OCI-LY1 (cell line): ENCODE measurements around the gene UBE4B.

ENCODE experiments used
- H2AFZ ChIP-seq: fragments of 200-600 bp; sonication (generic), shearing (Covaris generic); 2 replicates; pipeline ENCODE4 v1.6.0; 2014; ENCODE audit warnings: antibody characterized with exemption, mild to moderate bottlenecking, low read length
- H3F3A ChIP-seq: fragments of 200-600 bp; sonication (generic), shearing (Covaris generic); 2 replicates; pipeline ENCODE4 v1.6.0; 2014; ENCODE audit warnings: mild to moderate bottlenecking, antibody characterized with exemption, low read length, moderate library complexity; ENCODE audit not compliant: insufficient read depth
- H3K27ac ChIP-seq: fragments of 200-600 bp; sonication (generic); 2 replicates; pipeline ENCODE4 v1.5.1; 2014; ENCODE audit warnings: low read length, mixed run types, mild to moderate bottlenecking, low read depth; ENCODE audit not compliant: poor library complexity, severe bottlenecking
- H3K27me3 ChIP-seq: fragments of 200-600 bp; sonication (generic); 2 replicates; pipeline ENCODE4 v1.6.0; 2014; ENCODE audit warnings: antibody characterized with exemption, mild to moderate bottlenecking, low read length, moderate library complexity; ENCODE audit not compliant: insufficient read depth
- H3K36me3 ChIP-seq: fragments of 200-600 bp; sonication (generic); 2 replicates; pipeline ENCODE4 v1.6.1; 2014; ENCODE audit warnings: mild to moderate bottlenecking, antibody characterized with exemption, low read length, moderate library complexity, mixed read lengths; ENCODE audit not compliant: insufficient read depth
- H3K4me1 ChIP-seq: fragments of 200-600 bp; sonication (generic); 2 replicates; pipeline ENCODE4 v1.5.1; 2014; ENCODE audit warnings: mild to moderate bottlenecking, low read length, moderate library complexity; ENCODE audit not compliant: insufficient read depth, severe bottlenecking
- H3K4me2 ChIP-seq: fragments of 200-600 bp; sonication (generic), shearing (Covaris generic); 2 replicates; pipeline ENCODE4 v1.6.1; 2014; ENCODE audit warnings: low read length
- H3K4me3 ChIP-seq: fragments of 200-600 bp; sonication (generic); 2 replicates; pipeline ENCODE4 v1.5.1; 2014; ENCODE audit warnings: low read length, low read depth, mild to moderate bottlenecking, mixed read lengths; ENCODE audit not compliant: poor library complexity, severe bottlenecking
- H3K79me2 ChIP-seq: fragments of 200-600 bp; shearing (Covaris generic); 2 replicates; pipeline ENCODE4 v1.6.1; 2016; ENCODE audit warnings: mixed run types, low read length, mixed read lengths; ENCODE audit not compliant: insufficient read depth
- H3K9ac ChIP-seq: fragments of 200-600 bp; sonication (generic), shearing (Covaris generic); 2 replicates; pipeline ENCODE4 v1.6.1; 2014; ENCODE audit warnings: mild to moderate bottlenecking, low read length, mixed read lengths
- H3K9me2 ChIP-seq: fragments of 200-600 bp; sonication (generic), shearing (Covaris generic); 2 replicates; pipeline ENCODE4 v1.6.1; 2014; ENCODE audit warnings: low read depth, mild to moderate bottlenecking, low read length, mixed read lengths
- H3K9me3 ChIP-seq: fragments of 200-600 bp; shearing (Covaris generic); 2 replicates; pipeline ENCODE4 v1.6.1; 2014; ENCODE audit warnings: low read length, mixed read lengths
- H4K20me1 ChIP-seq: fragments of 200-600 bp; sonication (generic), shearing (Covaris generic); 2 replicates; pipeline ENCODE4 v1.6.0; 2016; ENCODE audit warnings: mild to moderate bottlenecking, low read length; ENCODE audit not compliant: insufficient read depth
- CTCF ChIP-seq: fragments of 200-600 bp; sonication (generic), shearing (Covaris generic); IDR thresholded peaks from 2 replicates; pipeline ENCODE4 v1.5.1; 2017; ENCODE audit warnings: mild to moderate bottlenecking, antibody characterized with exemption, low read length, moderate library complexity, mixed read lengths
- EZH2 ChIP-seq: fragments of 200-600 bp; sonication (generic), shearing (Covaris generic); IDR thresholded peaks from 2 replicates; pipeline ENCODE4 v1.8.0; 2017; ENCODE audit warnings: borderline replicate concordance, mixed run types, mild to moderate bottlenecking, antibody characterized with exemption, low read length, moderate library complexity, mixed read lengths

Gene UBE4B

GRCh38 chr1:10146391-10146790, 113.6 kb downstream of the UBE4B start:
- no peaks in the 10 kb centered on the region for H3K79me2 ChIP-seq
- no peak for TF ChIP-seq CTCF
- no peak for TF ChIP-seq EZH2
- no peak overlapping the region for H3K9ac ChIP-seq
- no peaks in the 10 kb centered on the region for H3K9me3 ChIP-seq
- no peaks in the 10 kb centered on the region for H3K9me2 ChIP-seq
- H4K20me1 ChIP-seq = no peaks in the 10 kb centered on the region
- H3K4me3 ChIP-seq = no peak overlapping the region
- H3K36me3 ChIP-seq = peaks cover 8% of the 10 kb centered on the region; the same call in 1 of the 2 replicates
- H3K4me2 ChIP-seq = no peak overlapping the region
- no peak overlapping the region for H2AFZ ChIP-seq
- no peaks in the 10 kb centered on the region for H3K4me1 ChIP-seq
- H3F3A ChIP-seq = no peaks in the 10 kb centered on the region
- H3K27me3 ChIP-seq = no peaks in the 10 kb centered on the region
- no peak overlapping the region for H3K27ac ChIP-seq

GRCh38 chr1:10149231-10149630, 116.5 kb downstream of the UBE4B start:
- Histone ChIP-seq H3K9me2 (no peaks in the 10 kb centered on the region), H3K4me3 (no peak overlapping the region), H3K36me3 (peaks cover 8% of the 10 kb centered on the region; the same call in 1 of the 2 replicates), H4K20me1 (no peaks in the 10 kb centered on the region), H3K9ac (no peak overlapping the region), H3K4me2 (no peak overlapping the region), H3K27me3 (no peaks in the 10 kb centered on the region), H3K27ac (no peak overlapping the region), H2AFZ (no peak overlapping the region), H3K79me2 (no peaks in the 10 kb centered on the region), H3F3A (no peaks in the 10 kb centered on the region), H3K9me3 (no peaks in the 10 kb centered on the region), H3K4me1 (no peaks in the 10 kb centered on the region)
- TF ChIP-seq EZH2 (no peak), CTCF (no peak)

GRCh38 chr1:10152709-10153284, 120.0 kb downstream of the UBE4B start:
- Histone ChIP-seq H3K4me2 (no peak overlapping the region), H3K79me2 (no peaks in the 10 kb centered on the region), H3K9ac (no peak overlapping the region), H3K4me1 (no peaks in the 10 kb centered on the region), H3K27me3 (no peaks in the 10 kb centered on the region), H3F3A (no peaks in the 10 kb centered on the region), H2AFZ (no peak overlapping the region), H4K20me1 (no peaks in the 10 kb centered on the region), H3K9me2 (no peaks in the 10 kb centered on the region), H3K36me3 (no peaks in the 10 kb centered on the region), H3K4me3 (no peak overlapping the region), H3K27ac (no peak overlapping the region), H3K9me3 (no peaks in the 10 kb centered on the region)
- TF ChIP-seq EZH2 (no peak), CTCF (peak; percentile 63)
